SU-DHL-6 (cell line): ENCODE data around the gene SERPINI1.

ENCODE experiments used
- CTCF ChIP-seq: fragments of 200-600 bp; sonication (generic); IDR thresholded peaks from one replicate; pipeline ENCODE4 v1.5.1; 2017; ENCODE audit warnings: antibody characterized with exemption, mild to moderate bottlenecking, low read length, moderate library complexity; ENCODE audit not compliant: insufficient read depth, poor library complexity, severe bottlenecking
- EZH2phosphoT487 ChIP-seq: fragments of 200-600 bp; sonication (generic), shearing (Covaris generic); conservative IDR thresholded peaks from 2 replicates; pipeline ENCODE4 v1.6.1; 2018; ENCODE audit warnings: mild to moderate bottlenecking, antibody characterized with exemption, low read length, moderate library complexity, mixed read lengths

- TF ChIP-seq CTCF (no peak), EZH2phosphoT487 (no peak)
These were observed 7.3 kb upstream of the SERPINI1 start for GRCh38 chr3:167728176-167728575.
